ENCODE results near the gene PRELID2. TPM values are rescaled to one million over a fixed set of nuclear protein-coding genes. Genes with fewer than 3 reads are reported as not detected.

Gene PRELID2
- total RNA-seq, 1 donor from 2014 or later: 21.4 TPM

DNA sequence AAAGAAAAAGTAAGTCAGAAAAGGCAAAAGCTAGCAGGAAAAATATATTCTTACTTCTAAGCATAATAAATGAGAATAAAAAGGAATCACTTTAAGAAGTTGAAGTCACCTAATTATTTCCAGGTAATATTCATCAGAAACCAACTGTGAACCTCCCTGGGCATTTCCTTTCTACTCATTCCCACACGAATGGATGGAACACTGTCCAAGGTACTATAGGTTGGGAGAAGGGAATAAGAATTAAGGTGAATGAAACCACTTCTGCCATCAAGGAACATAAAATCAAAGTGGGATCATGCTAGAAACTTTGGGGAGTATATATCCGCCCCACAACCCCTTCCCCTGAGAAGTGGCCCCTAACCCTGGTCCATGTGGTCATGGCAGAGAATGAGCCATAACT lies 41.6 kb downstream of the PRELID2 start:
- no peak overlapping the region for H3K4me3 Mint-ChIP-seq (ENCODE audit: low read depth)
- no peak for TF ChIP-seq CTCF (IDR thresholded peaks at IDR 0.05; ENCODE audit: unreplicated experiment)
- peaks cover 7% of the 10 kb centered on the region for H3K36me3 Mint-ChIP-seq (ENCODE audit: insufficient read depth)
- no peaks in the 10 kb centered on the region for H3K9me3 Mint-ChIP-seq (ENCODE audit: low read depth)
- H3K27ac Mint-ChIP-seq: no peak overlapping the region
- no peaks in the 10 kb centered on the region for H3K4me1 Mint-ChIP-seq (ENCODE audit: low read depth)
- no peak for DNase-seq (ENCODE audit: low spot score, unreplicated experiment)
- no peaks in the 10 kb centered on the region for H3K27me3 Mint-ChIP-seq

DNA sequence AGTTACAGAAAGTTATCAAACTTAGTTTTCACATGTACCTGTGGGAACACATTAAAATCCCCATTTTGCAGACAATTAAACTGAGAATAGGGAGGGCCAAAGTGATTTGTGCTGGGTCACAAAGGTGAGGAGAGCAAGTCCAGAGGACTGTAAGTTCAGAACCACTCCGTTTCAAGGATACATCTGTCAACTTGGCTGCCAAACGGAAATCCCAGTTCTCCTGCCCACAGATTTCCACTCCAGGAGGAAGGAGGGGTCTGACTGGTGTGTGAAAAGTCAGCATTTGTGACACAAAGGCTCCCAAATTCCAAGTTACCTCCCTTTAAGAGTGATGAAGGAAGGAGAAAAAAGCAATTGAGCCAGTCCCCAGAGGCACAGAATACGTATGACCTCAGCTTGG lies 42.3 kb downstream of the PRELID2 start:
- Mint-ChIP-seq H3K27ac (no peak overlapping the region), H3K27me3 (no peaks in the 10 kb centered on the region), H3K4me3 (ENCODE audit: low read depth) (no peak overlapping the region), H3K4me1 (ENCODE audit: low read depth) (no peaks in the 10 kb centered on the region), H3K36me3 (ENCODE audit: insufficient read depth) (peaks cover 5% of the 10 kb centered on the region), H3K9me3 (ENCODE audit: low read depth) (no peaks in the 10 kb centered on the region)
- no peak for TF ChIP-seq CTCF (IDR thresholded peaks at IDR 0.05; ENCODE audit: unreplicated experiment)
- no peak for DNase-seq (ENCODE audit: low spot score, unreplicated experiment)

DNA sequence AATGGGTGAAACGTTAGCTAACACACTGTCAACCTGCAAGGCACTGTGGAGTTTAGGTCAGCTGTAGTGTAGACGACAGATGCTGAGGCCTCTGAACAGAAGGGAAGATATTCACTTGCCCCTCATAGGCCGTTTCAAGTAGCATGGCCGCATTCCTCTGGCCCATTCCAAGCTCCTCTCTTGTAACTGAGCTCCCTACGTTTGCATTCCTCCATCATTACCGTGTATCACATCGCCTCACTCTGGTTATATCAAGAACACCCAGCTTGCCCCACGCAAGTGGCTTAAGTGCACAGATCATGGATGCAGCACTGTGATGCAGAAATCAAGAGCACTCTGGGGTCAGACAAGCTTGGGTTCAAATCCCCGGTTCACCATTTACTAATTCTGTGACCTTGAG lies 43.3 kb downstream of the PRELID2 start:
- TF ChIP-seq CTCF (IDR thresholded peaks at IDR 0.05; ENCODE audit: unreplicated experiment): no peak
- Mint-ChIP-seq H3K9me3 (ENCODE audit: low read depth) (no peaks in the 10 kb centered on the region), H3K27ac (no peak overlapping the region), H3K27me3 (no peaks in the 10 kb centered on the region), H3K4me1 (ENCODE audit: low read depth) (no peaks in the 10 kb centered on the region), H3K36me3 (ENCODE audit: insufficient read depth) (peaks cover 6% of the 10 kb centered on the region), H3K4me3 (ENCODE audit: low read depth) (no peak overlapping the region)
- DNase-seq (ENCODE audit: low spot score, unreplicated experiment): no peak

GRCh38 chr5:145787996-145788395 lies 47.1 kb downstream of the PRELID2 start:
- H3K9me3 Mint-ChIP-seq (ENCODE audit: low read depth): no peaks in the 10 kb centered on the region
- no peak overlapping the region for H3K4me3 Mint-ChIP-seq (ENCODE audit: low read depth)
- DNase-seq (ENCODE audit: low spot score, unreplicated experiment): no peak
- H3K36me3 Mint-ChIP-seq (ENCODE audit: insufficient read depth): peaks cover 6% of the 10 kb centered on the region
- no peaks in the 10 kb centered on the region for H3K4me1 Mint-ChIP-seq (ENCODE audit: low read depth)
- no peaks in the 10 kb centered on the region for H3K27me3 Mint-ChIP-seq
- no peak overlapping the region for H3K27ac Mint-ChIP-seq
- TF ChIP-seq CTCF (IDR thresholded peaks at IDR 0.05; ENCODE audit: unreplicated experiment): no peak

GRCh38 chr5:145787507-145787906 lies 47.6 kb downstream of the PRELID2 start:
- H3K36me3 Mint-ChIP-seq (ENCODE audit: insufficient read depth): peaks cover 6% of the 10 kb centered on the region
- H3K9me3 Mint-ChIP-seq (ENCODE audit: low read depth): no peaks in the 10 kb centered on the region
- no peak for TF ChIP-seq CTCF (IDR thresholded peaks at IDR 0.05; ENCODE audit: unreplicated experiment)
- H3K4me3 Mint-ChIP-seq (ENCODE audit: low read depth): no peak overlapping the region
- H3K27ac Mint-ChIP-seq: no peak overlapping the region
- H3K27me3 Mint-ChIP-seq: no peaks in the 10 kb centered on the region
- H3K4me1 Mint-ChIP-seq (ENCODE audit: low read depth): no peaks in the 10 kb centered on the region
- DNase-seq (ENCODE audit: low spot score, unreplicated experiment): no peak
